Naive thymus-derived CD4-positive, alpha-beta T cell (primary cell): ENCODE results near the gene HLA-DRA. TPM values are rescaled to one million over a fixed set of nuclear protein-coding genes. Genes with fewer than 3 reads are reported as not detected.

Experiments used
- ATAC-seq: fragments of 150-1000 bp; cut with Tn5 transposase; 2 replicates; pipeline ENCODE4 v1.10.0; 2021; ENCODE audit warnings: mild to moderate bottlenecking, moderate library complexity
- CTCF ChIA-PET: fragments of 350-600 bp; sonication (Branson Sonifier 250); formaldehyde crosslinking; loops from one replicate; lab custom pipeline; 2021; ENCODE audit warnings: antibody characterized with exemption; lab: Charles Lee
- POLR2A ChIA-PET: fragments of 350-600 bp; sonication (Branson Sonifier 250); formaldehyde crosslinking; loops from one replicate; lab custom pipeline; 2021; ENCODE audit warnings: antibody characterized with exemption, inconsistent platforms; lab: Charles Lee
- DNase-seq, 9 donors: peaks; one replicate each; pipeline versions ENCODE4 v3.0.0 to v3.0.0-alpha.2; 2020 to 2022; ENCODE audit warnings: mixed read lengths in 1 of 9
- H3K27ac ChIP-seq: one replicate; pipeline ENCODE4 v1.7.0; 2013; ENCODE audit warnings: mild to moderate bottlenecking, low read depth, low read length, moderate library complexity
- H3K27me3 ChIP-seq, 2 donors: one replicate each; pipeline ENCODE4 v1.7.0; 2013; ENCODE audit warnings: low read length in 2 of 2, mild to moderate bottlenecking in 2 of 2, moderate library complexity in 2 of 2; ENCODE audit not compliant: control insufficient read depth in 2 of 2, insufficient read depth in 2 of 2
- H3K36me3 ChIP-seq, 3 experiments: 1 replicate in 2 of 3; 2 replicates in 1 of 3; pipeline ENCODE4 v1.7.0; 2013; ENCODE audit warnings: low read length in 3 of 3, mild to moderate bottlenecking in 3 of 3, moderate library complexity in 1 of 3; ENCODE audit not compliant: insufficient read depth in 3 of 3, control insufficient read depth in 2 of 3
- H3K4me1 ChIP-seq, 2 donors: one replicate each; pipeline ENCODE4 v1.7.0; 2013; ENCODE audit warnings: low read length in 2 of 2, mild to moderate bottlenecking in 2 of 2, moderate library complexity in 1 of 2; ENCODE audit not compliant: control insufficient read depth in 2 of 2, insufficient read depth in 2 of 2
- H3K4me3 ChIP-seq: 2 replicates; pipeline ENCODE4 v1.7.0; 2013; ENCODE audit warnings: mild to moderate bottlenecking, low read length
- H3K9me3 ChIP-seq, 3 experiments: 1 replicate in 2 of 3; 2 replicates in 1 of 3; pipeline ENCODE4 v1.7.0; 2013; ENCODE audit warnings: low read length in 3 of 3; ENCODE audit not compliant: control insufficient read depth in 2 of 3
- H3K27ac Mint-ChIP-seq, 9 donors: one replicate each; pipeline ENCODE4 v1.8.0; 2020 to 2022; ENCODE audit warnings: mixed read lengths in 9 of 9, mild to moderate bottlenecking in 8 of 9, moderate library complexity in 5 of 9, inconsistent platforms in 2 of 9
- H3K27me3 Mint-ChIP-seq, 5 donors: one replicate each; pipeline ENCODE4 v1.8.0; 2021 to 2022; ENCODE audit warnings: mixed read lengths in 5 of 5, mild to moderate bottlenecking in 1 of 5
- H3K36me3 Mint-ChIP-seq, 5 donors: one replicate each; pipeline ENCODE4 v1.8.0; 2020 to 2022; ENCODE audit warnings: mixed read lengths in 5 of 5, mild to moderate bottlenecking in 3 of 5, inconsistent platforms in 1 of 5
- H3K4me1 Mint-ChIP-seq, 7 donors: one replicate each; pipeline ENCODE4 v1.8.0; 2020 to 2022; ENCODE audit warnings: mixed read lengths in 7 of 7, mild to moderate bottlenecking in 3 of 7, inconsistent platforms in 1 of 7
- H3K4me3 Mint-ChIP-seq, 10 donors: one replicate each; pipeline ENCODE4 v1.8.0; 2020 to 2022; ENCODE audit warnings: mild to moderate bottlenecking in 10 of 10, mixed read lengths in 10 of 10, moderate library complexity in 6 of 10, inconsistent platforms in 2 of 10
- H3K9me3 Mint-ChIP-seq, 11 donors: one replicate each; pipeline ENCODE4 v1.8.0; 2020 to 2022; ENCODE audit warnings: mixed read lengths in 11 of 11, mild to moderate bottlenecking in 4 of 11, inconsistent platforms in 1 of 11, moderate library complexity in 1 of 11
- intact Hi-C, 2 donors: fragments of 100-400 bp; cut with micrococcal nuclease; formaldehyde crosslinking; loops; one replicate each; pipeline ENCODE4 v1.15.1; 2023
- polyA plus RNA-seq, 2 donors: library from polyadenylated mRNA; unstranded; fragments of 300-500 nt; fragmentation: Illumina TruSeq; gene quantifications; one replicate each; pipeline ENCODE4 v1.2.3, GENCODE V29; 2021
- total RNA-seq, 6 experiments: library from RNA in 5 of 6; stranded (reverse) in 5 of 6; gene quantifications; 1 replicate in 5 of 6; 2 replicates in 1 of 6; pipeline ENCODE4 v1.2.3 and lab custom pipeline; 2021 to 2026

HLA-DRA gene
- total and polyA plus RNA-seq, 7 experiments from 2014 or later, result 7.8 to 679 (median 36.0) TPM

DNA sequence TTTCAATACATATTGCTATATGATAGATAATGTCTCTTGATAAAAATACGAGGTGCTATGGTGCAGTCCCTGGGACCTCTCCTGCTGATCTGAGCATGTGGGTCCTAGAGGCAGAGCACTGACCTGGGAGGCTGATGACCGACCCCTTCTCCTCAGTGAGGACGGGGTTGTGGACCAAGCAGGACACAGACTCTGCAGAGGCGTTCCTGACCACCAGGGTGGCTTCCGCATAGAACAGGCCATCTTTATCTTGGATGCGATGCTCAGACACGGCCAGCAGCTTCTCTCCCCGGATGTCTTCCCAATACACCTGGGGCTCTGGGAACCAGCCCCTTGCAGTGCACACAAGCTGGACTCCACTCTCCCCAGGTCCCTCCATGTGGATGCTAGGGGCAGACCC is 36.9 kb upstream of the HLA-DRA start:
- ChIA-PET POLR2A (no interaction called here), CTCF (interaction anchor here (0.6 kb wide), 1 partner anchor 102 kb away, joined by 3 read pairs; no protein-coding TSS in a partner anchor)
- Mint-ChIP-seq H3K9me3 (no peaks in the 10 kb centered on the region), H3K4me3 (no peak overlapping the region), H3K27ac (no peak overlapping the region), H3K4me1 (peaks cover 0 to 1% (median 0%) of the 10 kb centered on the region in 7 donors), H3K27me3 (peaks cover 22 to 52% (median 32%) of the 10 kb centered on the region in 5 donors), H3K36me3 (no peaks in the 10 kb centered on the region)
- no peaks in the 10 kb centered on the region for H3K9me3 ChIP-seq
- H3K36me3 ChIP-seq, result no peaks in the 10 kb centered on the region
- H3K27me3 ChIP-seq, result no peaks in the 10 kb centered on the region
- H3K27ac ChIP-seq, result no peak overlapping the region
- intact Hi-C loops, result no loop called here
- H3K4me3 ChIP-seq, result no peak overlapping the region
- H3K4me1 ChIP-seq, result no peaks in the 10 kb centered on the region
- ATAC-seq (no peak), DNase-seq (no peak)

DNA sequence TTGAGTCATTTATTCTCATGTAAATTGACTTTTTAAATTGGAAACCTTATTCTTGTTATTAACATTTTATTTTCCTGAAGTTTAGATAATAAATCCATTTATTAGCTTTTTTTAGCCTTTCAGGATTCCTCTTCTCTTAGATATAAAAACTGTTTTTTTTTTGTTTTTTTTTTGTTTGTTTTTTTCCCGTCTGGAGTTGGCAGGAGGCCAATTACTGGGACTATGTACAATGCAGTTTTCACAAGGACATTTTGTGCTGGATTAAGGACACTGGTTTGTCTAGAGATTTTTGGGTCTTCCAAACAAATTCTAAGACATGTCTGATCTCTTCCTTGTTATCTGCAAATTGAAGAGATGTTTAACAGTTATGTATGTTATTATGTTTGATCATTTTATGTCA is 34.0 kb upstream of the HLA-DRA start:
- intact Hi-C loops, result no loop called here
- H3K27ac ChIP-seq, result no peak overlapping the region
- H3K36me3 ChIP-seq, result no peaks in the 10 kb centered on the region
- Mint-ChIP-seq H3K27me3 (peaks cover 22 to 56% (median 39%) of the 10 kb centered on the region in 5 donors), H3K27ac (no peak overlapping the region), H3K36me3 (no peaks in the 10 kb centered on the region), H3K9me3 (no peaks in the 10 kb centered on the region), H3K4me3 (no peak overlapping the region), H3K4me1 (peaks cover 0 to 6% (median 0%) of the 10 kb centered on the region in 7 donors)
- H3K9me3 ChIP-seq, result no peaks in the 10 kb centered on the region
- ChIA-PET POLR2A (no interaction called here), CTCF (interaction anchor here (0.7 to 1.1 kb wide), 2 partner anchors 9 to 64 kb away, joined by 4 read pairs; no protein-coding TSS in a partner anchor)
- ATAC-seq (no peak), DNase-seq (no peak)
- no peak overlapping the region for H3K4me3 ChIP-seq
- H3K4me1 ChIP-seq, result no peaks in the 10 kb centered on the region
- H3K27me3 ChIP-seq, result no peaks in the 10 kb centered on the region

DNA sequence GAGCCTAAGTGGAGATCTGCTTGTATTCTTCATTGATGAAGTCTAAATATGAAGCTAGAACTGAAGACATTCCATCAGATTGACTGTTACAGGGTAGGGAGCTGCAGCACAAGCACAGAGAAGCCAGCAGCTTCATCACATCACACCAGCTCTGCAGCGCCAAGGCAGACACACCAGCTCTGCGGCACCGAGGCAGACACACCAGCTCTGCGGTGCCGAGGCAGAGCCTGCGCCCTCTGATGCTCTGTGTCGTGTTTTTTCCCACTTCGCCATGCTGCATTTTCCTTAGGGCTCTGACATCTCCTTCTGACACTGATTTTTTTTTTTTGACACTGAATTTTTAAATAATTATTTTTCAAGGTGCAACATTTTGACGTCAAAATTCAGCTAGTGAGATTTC is 33.5 kb upstream of the HLA-DRA start:
- Histone ChIP-seq H3K4me3 (no peak overlapping the region), H3K36me3 (no peaks in the 10 kb centered on the region), H3K4me1 (no peaks in the 10 kb centered on the region), H3K9me3 (no peaks in the 10 kb centered on the region), H3K27me3 (no peaks in the 10 kb centered on the region), H3K27ac (no peak overlapping the region)
- Mint-ChIP-seq H3K4me1 (peaks cover 0 to 6% (median 0%) of the 10 kb centered on the region in 7 donors), H3K36me3 (no peaks in the 10 kb centered on the region), H3K4me3 (no peak overlapping the region), H3K9me3 (no peaks in the 10 kb centered on the region), H3K27ac (no peak overlapping the region), H3K27me3 (peaks cover 22 to 58% (median 39%) of the 10 kb centered on the region in 5 donors)
- intact Hi-C loops, result no loop called here
- DNase-seq (no peak), ATAC-seq (no peak)
- ChIA-PET CTCF (interaction anchor here (0.7 to 1.1 kb wide), 4 partner anchors 8 to 389 kb away, joined by 3 to 4 read pairs (median 3); no protein-coding TSS in a partner anchor), POLR2A (no interaction called here)

DNA sequence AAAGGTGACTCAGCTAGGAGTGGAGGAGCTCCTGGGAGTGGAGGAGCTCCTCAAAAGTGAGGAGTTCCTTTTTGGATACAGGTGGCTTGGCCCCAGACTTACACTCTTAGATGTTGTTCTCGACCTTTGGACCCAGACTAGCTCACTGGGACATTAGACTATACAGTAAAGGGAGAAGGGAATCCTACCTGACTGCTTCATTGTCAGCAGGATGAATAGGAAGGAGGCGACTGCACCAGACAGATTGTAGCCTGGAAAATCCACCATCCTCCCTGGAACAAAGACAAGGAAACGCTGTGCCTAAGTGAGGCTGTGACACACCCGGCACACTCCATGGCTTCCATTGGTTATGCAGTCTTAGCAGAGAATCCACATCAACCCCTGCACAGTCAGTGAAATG is 32.8 kb upstream of the HLA-DRA start, which contains the start of gene BTNL2:
Gene BTNL2, minus strand, starts transcription at position 325 of the 400 bp plus-strand sequence. Its CDS starts 58 bp downstream, at position 267.
- POLR2A ChIA-PET, result no interaction called here
- peaks cover 22 to 58% (median 39%) of the 10 kb centered on the region in 5 donors for H3K27me3 Mint-ChIP-seq
- ATAC-seq (no peak), DNase-seq (no peak)
- no peaks in the 10 kb centered on the region for H3K9me3 Mint-ChIP-seq
- H3K36me3 Mint-ChIP-seq, result no peaks in the 10 kb centered on the region
- Histone ChIP-seq H3K9me3 (no peaks in the 10 kb centered on the region), H3K36me3 (no peaks in the 10 kb centered on the region), H3K27ac (no peak within 1 kb of the TSS), H3K4me1 (no peaks in the 10 kb centered on the region), H3K4me3 (no peak within 1 kb of the TSS), H3K27me3 (no peaks in the 10 kb centered on the region)
- H3K4me1 Mint-ChIP-seq, result peaks cover 0 to 5% (median 0%) of the 10 kb centered on the region in 7 donors
- CTCF ChIA-PET, result interaction anchor here (0.7 to 1.0 kb wide), 3 partner anchors 294 to 388 kb away, joined by 3 read pairs; no protein-coding TSS in a partner anchor
- no peak within 1 kb of the TSS for H3K4me3 Mint-ChIP-seq
- no peak within 1 kb of the TSS for H3K27ac Mint-ChIP-seq
- intact Hi-C loops, result no loop called here

DNA sequence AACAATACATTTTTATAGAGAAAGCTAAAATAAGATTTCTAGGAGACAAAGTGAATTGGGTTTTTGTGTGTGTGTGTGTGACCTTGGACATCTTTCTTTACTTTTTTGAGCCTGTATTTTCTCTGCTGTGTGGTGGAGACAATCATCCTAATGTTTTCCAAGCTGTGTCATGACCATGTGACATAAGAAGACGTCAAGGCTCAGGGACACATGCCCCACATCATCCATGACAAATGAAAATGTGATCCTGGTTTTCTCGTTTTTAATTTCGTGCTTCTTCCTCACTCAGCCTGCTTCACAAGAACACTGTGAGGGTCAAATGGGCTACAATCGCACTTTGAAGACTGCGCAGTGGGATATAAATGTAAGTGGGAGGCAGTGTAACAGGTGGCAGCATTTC is 28.8 kb upstream of the HLA-DRA start:
- peaks cover 35 to 72% (median 47%) of the 10 kb centered on the region in 5 donors for H3K27me3 Mint-ChIP-seq
- H3K27ac ChIP-seq, result no peak overlapping the region
- no peak overlapping the region for H3K4me3 ChIP-seq
- no peak overlapping the region for H3K4me3 Mint-ChIP-seq
- H3K9me3 Mint-ChIP-seq, result no peaks in the 10 kb centered on the region
- no peaks in the 10 kb centered on the region for H3K9me3 ChIP-seq
- no peak overlapping the region for H3K27ac Mint-ChIP-seq
- POLR2A ChIA-PET, result no interaction called here
- DNase-seq, result no peak
- H3K36me3 Mint-ChIP-seq, result no peaks in the 10 kb centered on the region
- H3K36me3 ChIP-seq, result no peaks in the 10 kb centered on the region
- peaks cover 3 to 19% (median 8%) of the 10 kb centered on the region in 7 donors for H3K4me1 Mint-ChIP-seq
- CTCF ChIA-PET, result interaction anchor here (0.7 to 1.0 kb wide), 3 partner anchors 15 to 289 kb away, joined by 3 to 4 read pairs (median 3); no protein-coding TSS in a partner anchor
- ATAC-seq, result no peak
- H3K27me3 ChIP-seq, result no peaks in the 10 kb centered on the region
- intact Hi-C loops, result loop anchor here in 1 of 2 donors (5.0 kb wide), 1 partner anchor 456 kb away; no protein-coding TSS in a partner anchor
- H3K4me1 ChIP-seq, result no peaks in the 10 kb centered on the region

DNA sequence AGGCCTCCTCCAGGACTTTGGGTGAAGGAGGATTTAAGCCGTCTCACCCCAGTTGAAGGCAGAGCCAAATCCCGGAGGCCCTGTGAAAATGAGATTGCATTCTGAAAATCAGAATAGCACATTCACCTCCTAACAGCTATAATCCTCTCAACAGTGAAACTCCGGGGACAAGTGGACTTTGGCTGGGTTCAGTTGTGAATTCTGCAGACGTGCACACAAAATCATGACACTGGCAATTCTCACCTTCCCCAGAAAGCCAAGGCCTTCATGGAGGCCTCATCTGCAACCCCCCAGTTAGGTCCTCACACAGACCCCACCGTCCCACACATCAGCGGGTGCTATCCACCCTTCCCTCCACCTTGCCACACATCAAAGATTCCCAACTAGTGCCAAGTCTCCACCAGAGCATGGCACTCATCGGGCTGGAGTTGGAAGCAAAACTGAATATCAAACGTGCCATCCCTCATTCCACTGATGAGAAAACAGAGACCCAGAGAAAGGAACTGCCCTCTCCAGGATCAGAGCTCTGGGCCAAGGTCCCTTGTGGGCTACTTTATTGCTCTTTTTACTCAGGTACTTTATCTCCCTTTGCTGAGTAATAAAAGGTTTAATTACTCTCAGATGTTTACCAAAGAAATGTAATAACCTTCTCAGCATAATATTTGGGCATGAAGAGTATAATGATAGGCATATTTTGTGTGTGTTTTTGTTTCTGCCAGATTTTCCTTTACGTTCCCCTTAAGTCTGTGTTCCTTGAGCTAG is 27.9 kb upstream of the HLA-DRA start:
- no peak overlapping the region for H3K27ac ChIP-seq
- POLR2A ChIA-PET, result no interaction called here

More for the DNA sequence above, 27.9 kb upstream of the HLA-DRA start:
- Histone ChIP-seq H3K27me3 (peaks cover 0 to 1% of the 10 kb centered on the region in 2 donors), H3K4me3 (no peak overlapping the region), H3K36me3 (no peaks in the 10 kb centered on the region), H3K4me1 (no peaks in the 10 kb centered on the region), H3K9me3 (no peaks in the 10 kb centered on the region)
- Mint-ChIP-seq H3K9me3 (peaks cover 0 to 2% (median 0%) of the 10 kb centered on the region in 11 donors), H3K27ac (no peak overlapping the region), H3K4me1 (peaks cover 3 to 19% (median 8%) of the 10 kb centered on the region in 7 donors), H3K36me3 (no peaks in the 10 kb centered on the region), H3K4me3 (no peak overlapping the region), H3K27me3 (peaks cover 27 to 70% (median 49%) of the 10 kb centered on the region in 5 donors)
- ATAC-seq, result no peak
- CTCF ChIA-PET, result interaction anchor here (0.8 to 3.8 kb wide), 6 partner anchors 11 to 457 kb away, joined by 3 to 39 read pairs (median 14); no protein-coding TSS in a partner anchor
- intact Hi-C loops, result loop anchor here in 1 of 2 donors (2.0 to 5.0 kb wide), 2 partner anchors 167 to 456 kb away; no protein-coding TSS in a partner anchor
- no peak for DNase-seq
